ENCODE data around the gene GLRX3.

Gene GLRX3

GRCh38 chr10:130220251-130221185, 84.3 kb downstream of the GLRX3 start:
- no peaks in the 10 kb centered on the region for H3K79me2 ChIP-seq (ENCODE audit: insufficient read depth, low read length)
- no peak for DNase-seq
- H3K4me3 ChIP-seq (ENCODE audit: low read depth in 1 of 2, low read length in 2 of 2): no peak overlapping the region
- no peak overlapping the region for H3K4me2 ChIP-seq (ENCODE audit: insufficient read depth, low read length)
- H3K9ac ChIP-seq (ENCODE audit: low read depth, low read length): no peak overlapping the region
- H3K9me3 ChIP-seq (ENCODE audit: insufficient read depth, low read length, severe bottlenecking): no peaks in the 10 kb centered on the region
- no peak overlapping the region for H3K27ac ChIP-seq (ENCODE audit: low read length)
- H4K20me1 ChIP-seq (ENCODE audit: insufficient read depth, low read length): no peaks in the 10 kb centered on the region
- H3K36me3 ChIP-seq (ENCODE audit: insufficient read depth, low read length): no peaks in the 10 kb centered on the region
- H3K27me3 ChIP-seq (ENCODE audit: insufficient read depth, low read length, poor library complexity): no peaks in the 10 kb centered on the region
- ATAC-seq (ENCODE audit: insufficient read depth, low read depth): no peak
- TF ChIP-seq, protein P1, sequence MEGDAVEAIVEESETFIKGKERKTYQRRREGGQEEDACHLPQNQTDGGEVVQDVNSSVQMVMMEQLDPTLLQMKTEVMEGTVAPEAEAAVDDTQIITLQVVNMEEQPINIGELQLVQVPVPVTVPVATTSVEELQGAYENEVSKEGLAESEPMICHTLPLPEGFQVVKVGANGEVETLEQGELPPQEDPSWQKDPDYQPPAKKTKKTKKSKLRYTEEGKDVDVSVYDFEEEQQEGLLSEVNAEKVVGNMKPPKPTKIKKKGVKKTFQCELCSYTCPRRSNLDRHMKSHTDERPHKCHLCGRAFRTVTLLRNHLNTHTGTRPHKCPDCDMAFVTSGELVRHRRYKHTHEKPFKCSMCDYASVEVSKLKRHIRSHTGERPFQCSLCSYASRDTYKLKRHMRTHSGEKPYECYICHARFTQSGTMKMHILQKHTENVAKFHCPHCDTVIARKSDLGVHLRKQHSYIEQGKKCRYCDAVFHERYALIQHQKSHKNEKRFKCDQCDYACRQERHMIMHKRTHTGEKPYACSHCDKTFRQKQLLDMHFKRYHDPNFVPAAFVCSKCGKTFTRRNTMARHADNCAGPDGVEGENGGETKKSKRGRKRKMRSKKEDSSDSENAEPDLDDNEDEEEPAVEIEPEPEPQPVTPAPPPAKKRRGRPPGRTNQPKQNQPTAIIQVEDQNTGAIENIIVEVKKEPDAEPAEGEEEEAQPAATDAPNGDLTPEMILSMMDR (IDR thresholded peaks at IDR 0.05; ENCODE audit: borderline replicate concordance, extremely low read depth, low read length, poor library complexity, severe bottlenecking): no peak
- no peaks in the 10 kb centered on the region for H3K4me1 ChIP-seq (ENCODE audit: insufficient read depth, low read length)
- H2AFZ ChIP-seq (ENCODE audit: low read depth, low read length): no peak overlapping the region

DNA sequence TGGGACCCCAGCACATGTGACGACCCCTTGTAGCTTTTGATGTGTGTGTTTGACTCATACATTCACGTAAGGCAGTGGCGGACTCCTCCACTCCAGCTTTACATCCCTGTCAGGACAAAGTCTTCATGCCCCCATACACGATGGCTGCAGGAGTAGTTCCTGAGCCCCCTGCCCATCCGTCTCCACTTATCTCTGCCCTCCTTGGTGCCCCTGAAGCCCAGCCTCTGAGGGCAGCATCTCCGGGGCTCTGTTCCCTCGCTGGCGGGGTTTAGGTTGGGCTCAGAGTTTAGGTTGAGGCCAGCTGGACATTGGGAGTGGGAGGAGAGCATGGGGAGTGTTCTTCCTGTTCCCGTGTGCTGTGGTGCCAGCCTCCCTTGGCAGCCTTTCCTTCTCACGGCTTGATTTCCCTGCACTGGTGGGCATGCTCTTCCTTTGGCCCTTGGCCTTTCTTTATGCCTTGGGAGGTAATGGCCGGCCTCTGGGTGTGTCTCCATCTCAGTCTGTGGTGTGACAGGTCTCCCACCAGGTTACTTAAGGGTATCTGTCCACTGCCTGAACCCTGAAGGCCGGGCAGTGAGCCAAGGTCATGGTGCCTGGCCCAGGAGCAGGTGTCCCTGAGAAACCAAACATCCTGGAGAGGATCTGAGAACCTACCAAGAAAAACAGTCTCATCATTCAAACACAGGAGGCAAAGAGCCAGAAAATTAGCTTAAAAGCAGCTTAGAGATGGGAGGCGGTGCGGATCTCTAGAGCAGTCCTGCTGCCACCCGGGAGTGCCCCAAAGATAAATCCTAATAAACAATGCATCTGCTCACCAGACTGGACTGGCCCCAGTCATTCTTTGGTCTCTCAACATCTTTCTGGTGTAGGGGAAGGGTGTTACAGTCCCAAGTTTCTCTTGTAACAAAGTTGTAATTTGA, 85.5 kb downstream of the GLRX3 start:
- Histone ChIP-seq H3K4me1 (ENCODE audit: insufficient read depth, low read length) (no peaks in the 10 kb centered on the region), H3K4me3 (ENCODE audit: low read depth in 1 of 2, low read length in 2 of 2) (no peak overlapping the region), H4K20me1 (ENCODE audit: insufficient read depth, low read length) (no peaks in the 10 kb centered on the region), H3K79me2 (ENCODE audit: insufficient read depth, low read length) (no peaks in the 10 kb centered on the region), H2AFZ (ENCODE audit: low read depth, low read length) (no peak overlapping the region), H3K9ac (ENCODE audit: low read depth, low read length) (no peak overlapping the region), H3K9me3 (ENCODE audit: insufficient read depth, low read length, severe bottlenecking) (no peaks in the 10 kb centered on the region), H3K4me2 (ENCODE audit: insufficient read depth, low read length) (no peak overlapping the region), H3K36me3 (ENCODE audit: insufficient read depth, low read length) (no peaks in the 10 kb centered on the region), H3K27ac (ENCODE audit: low read length) (no peak overlapping the region), H3K27me3 (ENCODE audit: insufficient read depth, low read length, poor library complexity) (no peaks in the 10 kb centered on the region)
- no peak for DNase-seq
- ATAC-seq (ENCODE audit: insufficient read depth, low read depth): no peak
- TF ChIP-seq EZH2 (IDR thresholded peaks at IDR 0.05; ENCODE audit: borderline replicate concordance, low read depth, low read length, severe bottlenecking): no peak
- TF ChIP-seq, protein P1 (IDR thresholded peaks at IDR 0.05; ENCODE audit: borderline replicate concordance, extremely low read depth, low read length, poor library complexity, severe bottlenecking): no peak

DNA sequence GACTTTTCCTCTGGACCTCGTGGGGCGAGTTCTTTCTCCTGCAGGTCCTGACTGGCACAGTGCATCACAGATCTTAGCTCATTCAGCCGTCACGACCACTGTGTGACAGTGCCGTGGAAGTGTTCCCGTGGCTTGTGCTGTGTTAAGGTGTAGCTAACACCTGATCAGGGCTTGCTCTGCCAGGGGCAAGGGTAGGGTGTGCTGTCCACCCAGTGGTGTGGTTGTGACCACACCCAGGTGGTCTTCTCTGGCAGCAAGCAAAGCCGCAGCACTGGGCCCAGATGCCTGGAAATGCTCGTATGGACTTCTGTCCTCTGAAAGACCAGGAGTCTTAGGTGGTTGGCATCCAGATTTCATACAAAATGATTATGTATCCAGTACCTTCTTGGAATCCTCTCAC, 86.2 kb downstream of the GLRX3 start:
- Histone ChIP-seq H3K79me2 (ENCODE audit: insufficient read depth, low read length) (no peaks in the 10 kb centered on the region), H3K4me2 (ENCODE audit: insufficient read depth, low read length) (no peak overlapping the region)
- no peak for TF ChIP-seq EZH2 (IDR thresholded peaks at IDR 0.05; ENCODE audit: borderline replicate concordance, low read depth, low read length, severe bottlenecking)
- TF ChIP-seq, protein P1 (IDR thresholded peaks at IDR 0.05; ENCODE audit: borderline replicate concordance, extremely low read depth, low read length, poor library complexity, severe bottlenecking): no peak

More for the DNA sequence above, 86.2 kb downstream of the GLRX3 start:
- Histone ChIP-seq H3K4me1 (ENCODE audit: insufficient read depth, low read length) (no peaks in the 10 kb centered on the region), H3K27ac (ENCODE audit: low read length) (no peak overlapping the region), H3K27me3 (ENCODE audit: insufficient read depth, low read length, poor library complexity) (no peaks in the 10 kb centered on the region), H4K20me1 (ENCODE audit: insufficient read depth, low read length) (no peaks in the 10 kb centered on the region), H3K4me3 (ENCODE audit: low read depth in 1 of 2, low read length in 2 of 2) (no peak overlapping the region), H3K9ac (ENCODE audit: low read depth, low read length) (no peak overlapping the region), H3K9me3 (ENCODE audit: insufficient read depth, low read length, severe bottlenecking) (no peaks in the 10 kb centered on the region), H3K36me3 (ENCODE audit: insufficient read depth, low read length) (no peaks in the 10 kb centered on the region), H2AFZ (ENCODE audit: low read depth, low read length) (no peak overlapping the region)
- no peak for ATAC-seq (ENCODE audit: insufficient read depth, low read depth)
- no peak for DNase-seq
